Measurements from ENCODE around the gene FSIP1. TPM values are rescaled to one million over a fixed set of nuclear protein-coding genes. Genes with fewer than 3 reads are reported as not detected.

The FSIP1 gene
- total RNA-seq, 1 experiment from 2014 or later: 0.61 TPM

GRCh38 chr15:39657668-39658067 is 125.0 kb downstream of the FSIP1 start:
- Mint-ChIP-seq H3K4me1 (peaks cover 3% of the 10 kb centered on the region; the same call in 1 of the 2 replicates), H3K36me3 (peaks cover 5% of the 10 kb centered on the region), H3K9me3 (peaks cover 14% of the 10 kb centered on the region), H3K4me3 (no peak overlapping the region), H3K27me3 (ENCODE audit: low read depth) (no peaks in the 10 kb centered on the region), H3K27ac (no peak overlapping the region)
- ATAC-seq (no peak), DNase-seq (ENCODE audit: low spot score) (no peak)
- ChIA-PET CTCF (no interaction called here), POLR2A (no interaction called here)
- TF ChIP-seq PRDM15 (CRISPR knock-in tag; IDR thresholded peaks at IDR 0.05) (no peak), ZNF121 (CRISPR knock-in tag; IDR thresholded peaks at IDR 0.05) (no peak), ZNF138 (CRISPR knock-in tag; conservative IDR thresholded peaks at IDR 0.05) (no peak), ZNF281 (CRISPR knock-in tag; IDR thresholded peaks at IDR 0.05) (no peak), GTF2I (CRISPR knock-in tag; conservative IDR thresholded peaks at IDR 0.05) (no peak), JUN (CRISPR knock-in tag; IDR thresholded peaks at IDR 0.05) (no peak), SMAD4 (CRISPR knock-in tag; IDR thresholded peaks at IDR 0.05) (no peak), ELF4 (CRISPR knock-in tag; IDR thresholded peaks at IDR 0.05; ENCODE audit: low read depth) (no peak), AFF4 (CRISPR knock-in tag; IDR thresholded peaks at IDR 0.05; ENCODE audit: borderline replicate concordance) (no peak), E2F1 (CRISPR knock-in tag; IDR thresholded peaks at IDR 0.05) (no peak), JAZF1 (CRISPR knock-in tag; IDR thresholded peaks at IDR 0.05) (no peak), NR2C2 (CRISPR knock-in tag; IDR thresholded peaks at IDR 0.05) (no peak), CREB1 (CRISPR knock-in tag; IDR thresholded peaks at IDR 0.05) (no peak)
- TF ChIP-seq, protein P1, sequence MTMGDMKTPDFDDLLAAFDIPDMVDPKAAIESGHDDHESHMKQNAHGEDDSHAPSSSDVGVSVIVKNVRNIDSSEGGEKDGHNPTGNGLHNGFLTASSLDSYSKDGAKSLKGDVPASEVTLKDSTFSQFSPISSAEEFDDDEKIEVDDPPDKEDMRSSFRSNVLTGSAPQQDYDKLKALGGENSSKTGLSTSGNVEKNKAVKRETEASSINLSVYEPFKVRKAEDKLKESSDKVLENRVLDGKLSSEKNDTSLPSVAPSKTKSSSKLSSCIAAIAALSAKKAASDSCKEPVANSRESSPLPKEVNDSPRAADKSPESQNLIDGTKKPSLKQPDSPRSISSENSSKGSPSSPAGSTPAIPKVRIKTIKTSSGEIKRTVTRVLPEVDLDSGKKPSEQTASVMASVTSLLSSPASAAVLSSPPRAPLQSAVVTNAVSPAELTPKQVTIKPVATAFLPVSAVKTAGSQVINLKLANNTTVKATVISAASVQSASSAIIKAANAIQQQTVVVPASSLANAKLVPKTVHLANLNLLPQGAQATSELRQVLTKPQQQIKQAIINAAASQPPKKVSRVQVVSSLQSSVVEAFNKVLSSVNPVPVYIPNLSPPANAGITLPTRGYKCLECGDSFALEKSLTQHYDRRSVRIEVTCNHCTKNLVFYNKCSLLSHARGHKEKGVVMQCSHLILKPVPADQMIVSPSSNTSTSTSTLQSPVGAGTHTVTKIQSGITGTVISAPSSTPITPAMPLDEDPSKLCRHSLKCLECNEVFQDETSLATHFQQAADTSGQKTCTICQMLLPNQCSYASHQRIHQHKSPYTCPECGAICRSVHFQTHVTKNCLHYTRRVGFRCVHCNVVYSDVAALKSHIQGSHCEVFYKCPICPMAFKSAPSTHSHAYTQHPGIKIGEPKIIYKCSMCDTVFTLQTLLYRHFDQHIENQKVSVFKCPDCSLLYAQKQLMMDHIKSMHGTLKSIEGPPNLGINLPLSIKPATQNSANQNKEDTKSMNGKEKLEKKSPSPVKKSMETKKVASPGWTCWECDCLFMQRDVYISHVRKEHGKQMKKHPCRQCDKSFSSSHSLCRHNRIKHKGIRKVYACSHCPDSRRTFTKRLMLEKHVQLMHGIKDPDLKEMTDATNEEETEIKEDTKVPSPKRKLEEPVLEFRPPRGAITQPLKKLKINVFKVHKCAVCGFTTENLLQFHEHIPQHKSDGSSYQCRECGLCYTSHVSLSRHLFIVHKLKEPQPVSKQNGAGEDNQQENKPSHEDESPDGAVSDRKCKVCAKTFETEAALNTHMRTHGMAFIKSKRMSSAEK (CRISPR knock-in tag; IDR thresholded peaks at IDR 0.05; ENCODE audit: borderline replicate concordance): no peak
- TF ChIP-seq, protein P2, sequence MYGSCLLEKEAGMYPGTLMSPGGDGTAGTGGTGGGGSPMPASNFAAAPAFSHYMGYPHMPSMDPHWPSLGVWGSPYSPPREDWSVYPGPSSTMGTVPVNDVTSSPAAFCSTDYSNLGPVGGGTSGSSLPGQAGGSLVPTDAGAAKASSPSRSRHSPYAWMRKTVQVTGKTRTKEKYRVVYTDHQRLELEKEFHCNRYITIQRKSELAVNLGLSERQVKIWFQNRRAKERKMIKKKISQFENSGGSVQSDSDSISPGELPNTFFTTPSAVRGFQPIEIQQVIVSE (CRISPR knock-in tag; IDR thresholded peaks at IDR 0.05; ENCODE audit: borderline replicate concordance): no peak
- TF ChIP-seq, protein P3, sequence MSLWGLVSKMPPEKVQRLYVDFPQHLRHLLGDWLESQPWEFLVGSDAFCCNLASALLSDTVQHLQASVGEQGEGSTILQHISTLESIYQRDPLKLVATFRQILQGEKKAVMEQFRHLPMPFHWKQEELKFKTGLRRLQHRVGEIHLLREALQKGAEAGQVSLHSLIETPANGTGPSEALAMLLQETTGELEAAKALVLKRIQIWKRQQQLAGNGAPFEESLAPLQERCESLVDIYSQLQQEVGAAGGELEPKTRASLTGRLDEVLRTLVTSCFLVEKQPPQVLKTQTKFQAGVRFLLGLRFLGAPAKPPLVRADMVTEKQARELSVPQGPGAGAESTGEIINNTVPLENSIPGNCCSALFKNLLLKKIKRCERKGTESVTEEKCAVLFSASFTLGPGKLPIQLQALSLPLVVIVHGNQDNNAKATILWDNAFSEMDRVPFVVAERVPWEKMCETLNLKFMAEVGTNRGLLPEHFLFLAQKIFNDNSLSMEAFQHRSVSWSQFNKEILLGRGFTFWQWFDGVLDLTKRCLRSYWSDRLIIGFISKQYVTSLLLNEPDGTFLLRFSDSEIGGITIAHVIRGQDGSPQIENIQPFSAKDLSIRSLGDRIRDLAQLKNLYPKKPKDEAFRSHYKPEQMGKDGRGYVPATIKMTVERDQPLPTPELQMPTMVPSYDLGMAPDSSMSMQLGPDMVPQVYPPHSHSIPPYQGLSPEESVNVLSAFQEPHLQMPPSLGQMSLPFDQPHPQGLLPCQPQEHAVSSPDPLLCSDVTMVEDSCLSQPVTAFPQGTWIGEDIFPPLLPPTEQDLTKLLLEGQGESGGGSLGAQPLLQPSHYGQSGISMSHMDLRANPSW (CRISPR knock-in tag; conservative IDR thresholded peaks at IDR 0.05; ENCODE audit: low read depth): no peak
- TF ChIP-seq, protein P4, sequence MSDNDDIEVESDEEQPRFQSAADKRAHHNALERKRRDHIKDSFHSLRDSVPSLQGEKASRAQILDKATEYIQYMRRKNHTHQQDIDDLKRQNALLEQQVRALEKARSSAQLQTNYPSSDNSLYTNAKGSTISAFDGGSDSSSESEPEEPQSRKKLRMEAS (CRISPR knock-in tag; IDR thresholded peaks at IDR 0.05): no peak
